NCI-H187 (cell line): ENCODE results near the gene ATP5MC2.
"Not testable (repeated sequence)": the region's sequence is repeated elsewhere in the genome, so short reads cannot be mapped to it uniquely, and the experiment has no call there.

Experiments
- DNase-seq, 2 experiments: peaks; one replicate each; lab custom pipeline; 2025; lab: John Stamatoyannopoulos, UW

Gene ATP5MC2

GRCh38 chr12:53646300-53646699 is 29.6 kb downstream of the ATP5MC2 start:
- DNase-seq = not testable (repeated sequence)

- DNase-seq = no peak
Observed at GRCh38 chr12:53645165-53645564, 30.7 kb downstream of the ATP5MC2 start.

GRCh38 chr12:53644133-53644532 is 31.8 kb downstream of the ATP5MC2 start:
- no peak for DNase-seq

- no peak for DNase-seq
Observed at GRCh38 chr12:53643232-53643979, 32.5 kb downstream of the ATP5MC2 start.

- no peak for DNase-seq
Observed at GRCh38 chr12:53638057-53638456, 37.8 kb downstream of the ATP5MC2 start.

DNA sequence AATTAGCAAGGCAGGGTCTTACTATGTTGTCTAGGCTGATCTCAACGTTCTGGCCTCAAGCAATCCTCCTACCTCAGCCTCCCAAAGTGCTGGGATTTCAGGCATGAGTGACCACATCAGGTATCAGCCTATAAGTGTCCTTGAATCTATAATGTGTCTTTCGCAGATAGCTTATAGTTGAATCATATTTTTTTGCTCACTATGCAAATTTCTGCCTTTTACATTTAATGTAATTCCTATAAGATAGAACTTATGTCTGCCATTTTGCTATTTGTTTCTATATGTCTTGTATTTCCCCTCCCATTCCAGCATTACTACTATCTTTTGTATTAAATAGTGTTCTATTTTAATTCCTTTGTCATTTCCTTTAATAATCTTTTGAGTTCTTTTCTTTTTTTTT is 39.2 kb downstream of the ATP5MC2 start:
- DNase-seq = no peak

DNA sequence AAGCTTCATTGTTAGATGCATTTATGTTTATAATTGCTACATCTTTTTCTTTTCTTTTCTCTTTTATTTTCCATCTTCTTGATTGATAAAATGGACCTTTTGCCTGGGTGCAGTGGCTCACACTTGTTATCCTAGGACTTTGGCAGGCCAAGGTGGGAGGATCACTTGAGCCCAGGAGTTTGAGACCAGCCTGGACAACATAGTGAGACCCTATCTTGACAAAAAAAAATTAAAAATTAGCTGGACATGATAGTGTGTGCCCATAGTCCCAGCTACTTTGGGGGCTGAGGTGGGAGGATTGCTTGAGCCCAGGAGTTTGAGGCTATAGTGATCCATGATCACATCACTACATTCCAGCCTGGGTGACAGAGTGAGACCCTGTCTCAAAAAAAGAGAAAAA is 40.2 kb downstream of the ATP5MC2 start:
- DNase-seq = not testable (repeated sequence)

DNA sequence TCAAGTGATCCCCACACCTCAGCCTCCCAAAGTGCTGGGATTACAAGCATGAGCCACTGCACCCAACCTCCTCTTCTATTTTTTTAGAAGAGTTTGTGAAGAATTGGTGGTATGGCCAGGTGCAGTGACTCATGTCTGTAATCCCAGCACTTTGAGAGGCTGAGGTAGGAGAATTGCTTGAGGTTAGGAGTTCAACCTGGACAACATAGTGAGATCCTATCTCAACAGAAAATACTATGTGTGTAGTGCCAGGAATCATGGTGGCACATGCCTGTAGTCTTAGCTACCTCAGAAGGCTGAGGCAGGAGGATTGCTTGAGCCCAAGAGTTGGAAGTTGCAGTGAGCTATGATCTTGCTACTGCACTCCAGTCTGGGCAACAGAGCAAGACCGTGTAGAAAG is 44.2 kb downstream of the ATP5MC2 start:
- no peak for DNase-seq

- DNase-seq = no peak
Observed at GRCh38 chr12:53627919-53628318, 48.0 kb downstream of the ATP5MC2 start.

GRCh38 chr12:53626702-53627169 is 49.1 kb downstream of the ATP5MC2 start:
- no peak for DNase-seq

- DNase-seq = peak; percentile 98 to 100
Observed at GRCh38 chr12:53625946-53626701, 49.8 kb downstream of the ATP5MC2 start, which contains the start of gene ATF7. Gene ATF7, minus strand, starts transcription at chr12:53626382. Its CDS starts 25,382 bp downstream, at chr12:53601000.

DNA sequence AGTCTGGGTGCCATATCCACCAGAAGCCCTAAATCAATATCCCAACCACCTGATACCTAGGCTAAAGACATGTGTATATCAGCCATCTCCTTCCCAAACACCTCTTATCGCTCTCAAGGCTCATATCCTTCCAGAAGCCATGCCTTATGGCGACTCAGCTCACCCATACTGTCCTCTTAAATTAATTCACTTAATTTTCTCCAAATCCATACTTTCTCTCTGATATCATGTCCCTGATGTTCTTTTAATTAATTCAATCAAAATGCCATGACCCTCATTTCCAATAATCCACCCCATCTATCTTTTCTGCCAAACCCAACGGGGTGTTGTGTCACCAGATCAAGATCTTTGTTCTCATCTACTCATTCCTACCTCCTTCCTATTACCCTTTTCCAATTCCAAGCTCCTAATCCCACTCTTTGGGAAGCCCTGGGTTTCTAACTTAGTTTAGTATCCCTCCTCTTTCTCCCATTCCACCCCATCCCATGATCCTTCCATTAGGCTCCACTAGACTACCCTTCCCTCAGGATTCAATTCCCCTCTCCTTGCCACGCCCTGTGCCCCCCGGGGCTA is 50.4 kb downstream of the ATP5MC2 start:
- DNase-seq = no peak

GRCh38 chr12:53624956-53625355 is 50.9 kb downstream of the ATP5MC2 start:
- no peak for DNase-seq

GRCh38 chr12:53624458-53624857 is 51.4 kb downstream of the ATP5MC2 start:
- no peak for DNase-seq

- no peak for DNase-seq
Observed at GRCh38 chr12:53623548-53624385, 52.1 kb downstream of the ATP5MC2 start.

- no peak for DNase-seq
Observed at GRCh38 chr12:53622724-53623123, 53.2 kb downstream of the ATP5MC2 start.

- no peak for DNase-seq
Observed at GRCh38 chr12:53618275-53618674, 57.6 kb downstream of the ATP5MC2 start.

GRCh38 chr12:53617700-53618099 is 58.2 kb downstream of the ATP5MC2 start:
- DNase-seq = no peak

- no peak for DNase-seq
Observed at GRCh38 chr12:53616950-53617349, 58.9 kb downstream of the ATP5MC2 start.
